K562 (cell line): ENCODE data around the gene FIS1. TPM values are rescaled to one million over a fixed set of nuclear protein-coding genes. Genes with fewer than 3 reads are reported as not detected.
A peak's percentile ranks its signal among the peaks of the same experiment; 100 is the strongest.

Source experiments
- ARNT ChIP-seq, 2 experiments: fragments of 450-650 bp; IDR thresholded peaks; 2 replicates each; pipeline ENCODE4 v1.6.1; 2016; ENCODE audit warnings: mild to moderate bottlenecking in 1 of 2
- CBFA2T2 ChIP-seq: fragments of 450-650 bp; conservative IDR thresholded peaks from 2 replicates; pipeline ENCODE4 v1.6.1; 2017; ENCODE audit warnings: mild to moderate bottlenecking
- MEIS2 ChIP-seq: fragments of 450-650 bp; IDR thresholded peaks from 2 replicates; pipeline ENCODE4 v1.6.1; 2014; ENCODE audit warnings: mild to moderate bottlenecking; ENCODE audit not compliant: partially characterized antibody
- NFIC ChIP-seq: fragments of 450-650 bp; IDR thresholded peaks from 2 replicates; pipeline ENCODE4 v1.6.1; 2017; ENCODE audit warnings: mild to moderate bottlenecking, inconsistent platforms
- NR2C1 ChIP-seq, 2 experiments: fragments of 450-650 bp; IDR thresholded peaks; 2 replicates each; pipeline ENCODE4 v1.6.1; 2017; ENCODE audit warnings: mild to moderate bottlenecking in 2 of 2, antibody characterized with exemption in 1 of 2, inconsistent platforms in 1 of 2, missing compliant biosample characterization in 1 of 2, missing genetic modification characterization in 1 of 2
- NR4A1 ChIP-seq, 2 experiments: fragments of 250-450 bp in 1 of 2; fragments of 450-650 bp in 1 of 2; sonication (Bioruptor Pico) in 1 of 2; IDR thresholded peaks; 2 replicates each; pipeline versions ENCODE4 v1.4.0 to v1.6.1; 2016 to 2020; ENCODE audit warnings: mild to moderate bottlenecking in 2 of 2, missing compliant biosample characterization in 1 of 2, missing genetic modification characterization in 1 of 2, moderate library complexity in 1 of 2
- PCBP1 ChIP-seq: fragments of 200-400 bp; formaldehyde crosslinking; IDR thresholded peaks from 2 replicates; pipeline ENCODE4 v1.6.1; 2018; ENCODE audit warnings: mild to moderate bottlenecking, low read depth, low read length; ENCODE audit not compliant: poor library complexity, severe bottlenecking
- PYGO2 ChIP-seq: fragments of 450-650 bp; IDR thresholded peaks from 2 replicates; pipeline ENCODE4 v1.6.1; 2016; ENCODE audit warnings: mild to moderate bottlenecking, missing genetic modification characterization, moderate library complexity, missing compliant biosample characterization
- SMARCA4 ChIP-seq: fragments of 450-650 bp; IDR thresholded peaks from 2 replicates; pipeline ENCODE4 v1.6.1; 2016
- polyA plus RNA-seq, 8 experiments: library from polyadenylated mRNA; depleted of rRNA in 4 of 8; stranded (reverse) in 5 of 8; unstranded in 3 of 8; fragments of >200 nt; fragmentation: Nextera tagmentation in 2 of 8; fragmentation: Illumina TruSeq in 1 of 8; extraction: Ambion mirVana in 2 of 8; extraction: Trizol in 1 of 8; gene quantifications; 2 replicates each; pipeline versions ENCODE4 v1.2.1 to v1.2.3, GENCODE V29; 2011 to 2014; ENCODE audit warnings: inconsistent platforms in 1 of 8, missing spikeins in 1 of 8
- total RNA-seq, 7 experiments: library from RNA; depleted of rRNA in 6 of 7; stranded (reverse); fragments of >200 nt in 6 of 7; fragmentation: Illumina TruSeq in 2 of 7; extraction: Trizol in 2 of 7; gene quantifications; 2 replicates each; pipeline versions ENCODE4 v1.2.1 to v1.2.3, GENCODE V29; 2011 to 2021; ENCODE audit warnings: low replicate concordance in 1 of 7
- TF ChIP-seq, protein P1 (sequence below): fragments of 450-650 bp; formaldehyde crosslinking; IDR thresholded peaks from 2 replicates; pipeline ENCODE4 v1.4.0; 2020; ENCODE audit warnings: mild to moderate bottlenecking, moderate library complexity
- TF ChIP-seq, protein P2 (sequence below): fragments of 450-650 bp; IDR thresholded peaks from 2 replicates; pipeline ENCODE4 v1.7.0; 2016; ENCODE audit warnings: borderline replicate concordance
- TF ChIP-seq, protein P3 (sequence below): sonication (generic); formaldehyde crosslinking; IDR thresholded peaks from 2 replicates; pipeline ENCODE4 v1.8.1; 2023; ENCODE audit warnings: missing genetic modification reagents, mild to moderate bottlenecking, borderline replicate concordance
- TF ChIP-seq, protein P4 (sequence below), 2 experiments: fragments of 450-650 bp in 1 of 2; IDR thresholded peaks; 2 replicates each; pipeline ENCODE4 v1.6.1; 2011 to 2017; ENCODE audit warnings: low read depth in 2 of 2, antibody characterized with exemption in 1 of 2, borderline replicate concordance in 1 of 2, low read length in 1 of 2, mild to moderate bottlenecking in 1 of 2, mixed read lengths in 1 of 2; ENCODE audit not compliant: control insufficient read depth in 1 of 2

FIS1 gene
- total and polyA plus RNA-seq, 9 of the 15 experiments (the other 6 are each of a cell fraction or from before 2014, with no cell fraction given), result 86.0 to 257 (median 144) TPM

DNA sequence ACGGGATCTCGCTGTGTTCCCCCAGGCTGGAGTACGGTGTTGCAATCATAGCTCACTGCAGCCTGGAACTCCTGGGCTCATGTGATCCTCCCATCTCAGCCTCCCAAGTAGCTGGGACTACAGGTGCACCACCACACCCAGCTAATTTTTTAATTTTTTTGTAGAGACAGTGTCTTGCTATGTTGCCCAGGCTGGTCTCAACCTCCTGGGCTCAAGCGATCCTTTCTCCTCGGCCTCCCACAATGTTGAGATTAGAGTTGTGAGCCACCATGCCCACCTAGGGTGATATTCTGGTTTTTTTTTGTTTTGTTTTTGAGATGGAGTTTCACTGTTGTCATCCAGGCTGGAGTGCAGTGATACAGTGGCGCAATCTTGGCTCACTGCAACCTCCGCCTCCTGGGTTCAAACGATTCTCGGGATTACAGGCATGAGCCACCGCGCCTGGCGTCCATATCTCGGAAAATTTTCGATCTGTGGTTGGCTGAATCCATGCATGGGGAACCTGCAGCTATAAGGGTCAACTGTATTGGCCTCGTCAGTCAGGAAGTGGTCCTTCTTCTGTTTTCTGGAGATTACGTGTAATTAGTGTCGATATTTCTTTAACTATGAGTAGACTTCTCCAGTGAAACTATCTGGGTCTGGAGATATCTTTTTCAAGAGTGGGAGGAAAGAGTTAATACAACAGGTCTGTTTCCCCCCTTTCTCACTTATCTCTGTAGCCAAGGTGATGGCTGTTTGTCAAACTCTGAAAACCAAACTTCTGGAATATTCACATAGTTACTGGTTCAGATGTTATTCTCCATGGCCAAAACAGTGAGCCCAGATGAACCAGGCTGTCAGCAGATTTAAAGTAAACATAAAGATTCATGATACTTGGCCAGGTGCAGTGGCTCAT lies 21.0 kb upstream of the FIS1 start (continued):
- TF ChIP-seq NR2C1 (IDR thresholded peaks at IDR 0.05) (0 out of 2 replicates have a peak, but pooled peaks have one; percentile 21), NR2C1 (tag; IDR thresholded peaks at IDR 0.05) (peak; percentile 37; the same call in 1 of the 2 replicates), SMARCA4 (peak; percentile 86), PYGO2 (tag) (no peak), MEIS2 (peak; percentile 73), ARNT (IDR thresholded peaks at IDR 0.05) (peak in 1 of 2 experiments; percentile 72; a peak in 2 of 4 replicates), NFIC (peak; percentile 83), CBFA2T2 (peak; percentile 94), PCBP1 (no peak), NR4A1 (CRISPR knock-in tag; IDR thresholded peaks at IDR 0.05) (no peak), NR4A1 (tag; IDR thresholded peaks at IDR 0.05) (peak; percentile 54; the same call in 1 of the 2 replicates)
- TF ChIP-seq, protein P1, sequence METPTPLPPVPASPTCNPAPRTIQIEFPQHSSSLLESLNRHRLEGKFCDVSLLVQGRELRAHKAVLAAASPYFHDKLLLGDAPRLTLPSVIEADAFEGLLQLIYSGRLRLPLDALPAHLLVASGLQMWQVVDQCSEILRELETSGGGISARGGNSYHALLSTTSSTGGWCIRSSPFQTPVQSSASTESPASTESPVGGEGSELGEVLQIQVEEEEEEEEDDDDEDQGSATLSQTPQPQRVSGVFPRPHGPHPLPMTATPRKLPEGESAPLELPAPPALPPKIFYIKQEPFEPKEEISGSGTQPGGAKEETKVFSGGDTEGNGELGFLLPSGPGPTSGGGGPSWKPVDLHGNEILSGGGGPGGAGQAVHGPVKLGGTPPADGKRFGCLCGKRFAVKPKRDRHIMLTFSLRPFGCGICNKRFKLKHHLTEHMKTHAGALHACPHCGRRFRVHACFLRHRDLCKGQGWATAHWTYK, result no peak
- TF ChIP-seq, protein P2, sequence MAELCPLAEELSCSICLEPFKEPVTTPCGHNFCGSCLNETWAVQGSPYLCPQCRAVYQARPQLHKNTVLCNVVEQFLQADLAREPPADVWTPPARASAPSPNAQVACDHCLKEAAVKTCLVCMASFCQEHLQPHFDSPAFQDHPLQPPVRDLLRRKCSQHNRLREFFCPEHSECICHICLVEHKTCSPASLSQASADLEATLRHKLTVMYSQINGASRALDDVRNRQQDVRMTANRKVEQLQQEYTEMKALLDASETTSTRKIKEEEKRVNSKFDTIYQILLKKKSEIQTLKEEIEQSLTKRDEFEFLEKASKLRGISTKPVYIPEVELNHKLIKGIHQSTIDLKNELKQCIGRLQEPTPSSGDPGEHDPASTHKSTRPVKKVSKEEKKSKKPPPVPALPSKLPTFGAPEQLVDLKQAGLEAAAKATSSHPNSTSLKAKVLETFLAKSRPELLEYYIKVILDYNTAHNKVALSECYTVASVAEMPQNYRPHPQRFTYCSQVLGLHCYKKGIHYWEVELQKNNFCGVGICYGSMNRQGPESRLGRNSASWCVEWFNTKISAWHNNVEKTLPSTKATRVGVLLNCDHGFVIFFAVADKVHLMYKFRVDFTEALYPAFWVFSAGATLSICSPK, result no peak
- TF ChIP-seq, protein P3, sequence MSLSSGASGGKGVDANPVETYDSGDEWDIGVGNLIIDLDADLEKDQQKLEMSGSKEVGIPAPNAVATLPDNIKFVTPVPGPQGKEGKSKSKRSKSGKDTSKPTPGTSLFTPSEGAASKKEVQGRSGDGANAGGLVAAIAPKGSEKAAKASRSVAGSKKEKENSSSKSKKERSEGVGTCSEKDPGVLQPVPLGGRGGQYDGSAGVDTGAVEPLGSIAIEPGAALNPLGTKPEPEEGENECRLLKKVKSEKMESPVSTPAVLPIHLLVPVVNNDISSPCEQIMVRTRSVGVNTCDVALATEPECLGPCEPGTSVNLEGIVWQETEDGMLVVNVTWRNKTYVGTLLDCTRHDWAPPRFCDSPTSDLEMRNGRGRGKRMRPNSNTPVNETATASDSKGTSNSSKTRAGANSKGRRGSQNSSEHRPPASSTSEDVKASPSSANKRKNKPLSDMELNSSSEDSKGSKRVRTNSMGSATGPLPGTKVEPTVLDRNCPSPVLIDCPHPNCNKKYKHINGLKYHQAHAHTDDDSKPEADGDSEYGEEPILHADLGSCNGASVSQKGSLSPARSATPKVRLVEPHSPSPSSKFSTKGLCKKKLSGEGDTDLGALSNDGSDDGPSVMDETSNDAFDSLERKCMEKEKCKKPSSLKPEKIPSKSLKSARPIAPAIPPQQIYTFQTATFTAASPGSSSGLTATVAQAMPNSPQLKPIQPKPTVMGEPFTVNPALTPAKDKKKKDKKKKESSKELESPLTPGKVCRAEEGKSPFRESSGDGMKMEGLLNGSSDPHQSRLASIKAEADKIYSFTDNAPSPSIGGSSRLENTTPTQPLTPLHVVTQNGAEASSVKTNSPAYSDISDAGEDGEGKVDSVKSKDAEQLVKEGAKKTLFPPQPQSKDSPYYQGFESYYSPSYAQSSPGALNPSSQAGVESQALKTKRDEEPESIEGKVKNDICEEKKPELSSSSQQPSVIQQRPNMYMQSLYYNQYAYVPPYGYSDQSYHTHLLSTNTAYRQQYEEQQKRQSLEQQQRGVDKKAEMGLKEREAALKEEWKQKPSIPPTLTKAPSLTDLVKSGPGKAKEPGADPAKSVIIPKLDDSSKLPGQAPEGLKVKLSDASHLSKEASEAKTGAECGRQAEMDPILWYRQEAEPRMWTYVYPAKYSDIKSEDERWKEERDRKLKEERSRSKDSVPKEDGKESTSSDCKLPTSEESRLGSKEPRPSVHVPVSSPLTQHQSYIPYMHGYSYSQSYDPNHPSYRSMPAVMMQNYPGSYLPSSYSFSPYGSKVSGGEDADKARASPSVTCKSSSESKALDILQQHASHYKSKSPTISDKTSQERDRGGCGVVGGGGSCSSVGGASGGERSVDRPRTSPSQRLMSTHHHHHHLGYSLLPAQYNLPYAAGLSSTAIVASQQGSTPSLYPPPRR (CRISPR knock-in tag), result peak; percentile 96; the same call in 1 of the 2 replicates
- TF ChIP-seq, protein P4, sequence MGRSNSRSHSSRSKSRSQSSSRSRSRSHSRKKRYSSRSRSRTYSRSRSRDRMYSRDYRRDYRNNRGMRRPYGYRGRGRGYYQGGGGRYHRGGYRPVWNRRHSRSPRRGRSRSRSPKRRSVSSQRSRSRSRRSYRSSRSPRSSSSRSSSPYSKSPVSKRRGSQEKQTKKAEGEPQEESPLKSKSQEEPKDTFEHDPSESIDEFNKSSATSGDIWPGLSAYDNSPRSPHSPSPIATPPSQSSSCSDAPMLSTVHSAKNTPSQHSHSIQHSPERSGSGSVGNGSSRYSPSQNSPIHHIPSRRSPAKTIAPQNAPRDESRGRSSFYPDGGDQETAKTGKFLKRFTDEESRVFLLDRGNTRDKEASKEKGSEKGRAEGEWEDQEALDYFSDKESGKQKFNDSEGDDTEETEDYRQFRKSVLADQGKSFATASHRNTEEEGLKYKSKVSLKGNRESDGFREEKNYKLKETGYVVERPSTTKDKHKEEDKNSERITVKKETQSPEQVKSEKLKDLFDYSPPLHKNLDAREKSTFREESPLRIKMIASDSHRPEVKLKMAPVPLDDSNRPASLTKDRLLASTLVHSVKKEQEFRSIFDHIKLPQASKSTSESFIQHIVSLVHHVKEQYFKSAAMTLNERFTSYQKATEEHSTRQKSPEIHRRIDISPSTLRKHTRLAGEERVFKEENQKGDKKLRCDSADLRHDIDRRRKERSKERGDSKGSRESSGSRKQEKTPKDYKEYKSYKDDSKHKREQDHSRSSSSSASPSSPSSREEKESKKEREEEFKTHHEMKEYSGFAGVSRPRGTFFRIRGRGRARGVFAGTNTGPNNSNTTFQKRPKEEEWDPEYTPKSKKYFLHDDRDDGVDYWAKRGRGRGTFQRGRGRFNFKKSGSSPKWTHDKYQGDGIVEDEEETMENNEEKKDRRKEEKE (IDR thresholded peaks at IDR 0.05; ENCODE audit: borderline replicate concordance in 1 of 2, control insufficient read depth in 1 of 2, low read depth in 2 of 2, low read length in 1 of 2), result 0 out of 4 replicates have a peak, but pooled peaks of 1 of the 2 experiments have one; percentile 25
